HG03175 (cell line): ENCODE results near the gene STK17B.
"Not testable (repeated sequence)": the region's sequence is repeated elsewhere in the genome, so short reads cannot be mapped to it uniquely, and the experiment has no call there.

ENCODE experiments used
- ATAC-seq: cut with Tn5 transposase; IDR thresholded peaks from one replicate; pipeline ENCODE4 v1.9.1; 2021; ENCODE audit warnings: mild to moderate bottlenecking, moderate library complexity; ENCODE audit not compliant: unreplicated experiment

STK17B gene

DNA sequence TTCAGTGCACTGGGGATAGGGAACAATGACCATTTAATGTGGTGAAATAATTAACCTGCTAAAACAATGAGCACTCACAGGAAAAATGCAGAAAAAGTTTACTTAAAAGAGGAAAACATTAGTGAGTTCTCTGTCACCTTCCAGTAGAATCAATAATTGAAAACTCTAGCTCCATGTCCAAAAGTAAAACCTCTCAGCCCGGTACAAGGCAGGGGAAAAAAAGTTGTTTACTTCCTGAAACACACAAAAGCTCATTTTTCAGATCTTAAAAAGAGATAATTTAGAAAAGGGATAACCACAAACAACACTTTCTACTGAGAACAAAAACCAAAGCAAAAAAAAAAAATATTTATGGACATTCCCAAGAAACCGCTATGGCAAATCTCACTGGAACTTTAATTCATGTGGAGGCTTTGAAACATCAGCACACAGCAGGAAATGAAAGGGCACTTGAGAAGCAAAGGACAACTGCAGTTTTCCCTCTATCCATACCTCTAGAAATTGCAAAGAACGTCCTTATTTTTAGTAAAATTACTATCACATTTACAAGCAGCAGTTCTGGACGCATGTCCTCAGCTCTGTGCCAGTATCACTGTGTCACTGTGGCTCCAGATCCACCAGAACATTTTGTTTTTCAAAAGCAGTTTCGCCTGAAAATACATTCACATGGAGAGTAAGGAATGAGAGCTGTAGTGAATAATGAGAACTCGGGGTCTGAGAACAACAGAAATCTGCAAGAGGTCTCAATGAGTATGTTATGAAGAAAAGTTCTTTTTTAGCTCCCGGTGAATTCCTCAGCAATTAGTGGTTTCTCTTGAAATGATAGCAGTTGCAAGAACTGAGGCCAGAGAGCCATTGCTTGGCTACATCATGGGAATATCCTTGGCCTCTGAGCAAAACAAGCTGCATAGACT is 58.1 kb downstream of the STK17B start:
- no peak for ATAC-seq

DNA sequence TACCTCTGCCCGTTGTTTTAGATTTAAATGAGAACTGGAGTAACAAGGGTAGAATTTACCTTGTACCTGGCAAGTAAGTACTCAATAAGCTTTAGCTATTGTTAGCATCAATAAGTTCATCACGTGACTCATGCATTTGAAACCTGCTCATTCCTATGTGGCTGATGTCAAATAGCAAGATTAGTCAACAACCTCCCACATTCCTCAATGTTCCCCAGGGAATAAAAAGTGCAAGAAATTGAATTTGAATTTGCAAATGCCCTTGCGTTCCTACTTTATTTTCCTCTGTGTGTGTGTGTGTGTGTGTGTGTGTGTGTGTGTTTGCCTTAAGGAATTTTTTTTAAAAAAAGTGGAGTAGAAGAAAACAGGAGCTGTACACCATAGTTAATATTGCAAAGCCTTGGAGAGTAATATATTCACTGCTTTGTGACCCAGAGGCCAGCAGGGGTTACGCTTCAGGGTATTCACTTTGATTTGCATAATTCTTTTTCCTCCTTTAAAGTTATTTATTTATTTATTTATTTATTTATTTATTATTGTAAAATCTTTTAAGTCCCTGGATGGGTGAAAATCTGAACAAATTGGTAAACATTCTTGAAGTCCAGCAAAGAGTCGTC is 58.9 kb downstream of the STK17B start:
- no peak for ATAC-seq

DNA sequence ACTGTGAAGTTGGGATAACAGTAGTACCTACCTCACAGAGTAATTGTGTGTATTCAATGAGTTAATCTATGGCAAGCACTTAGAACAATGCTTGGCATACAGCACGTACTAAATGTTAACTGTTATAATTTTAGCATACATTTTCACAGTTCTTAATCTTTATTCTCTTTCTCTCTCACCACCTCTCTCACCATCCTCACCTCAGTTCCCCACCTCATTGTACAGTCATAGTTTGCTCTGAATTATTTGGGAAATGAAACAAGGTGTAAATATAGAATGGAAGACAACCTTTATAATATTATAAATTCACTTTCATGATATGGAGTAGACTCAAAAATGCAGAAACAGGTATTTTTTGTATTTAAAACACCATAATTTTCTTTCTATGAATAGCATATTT is 62.8 kb downstream of the STK17B start:
- no peak for ATAC-seq

DNA sequence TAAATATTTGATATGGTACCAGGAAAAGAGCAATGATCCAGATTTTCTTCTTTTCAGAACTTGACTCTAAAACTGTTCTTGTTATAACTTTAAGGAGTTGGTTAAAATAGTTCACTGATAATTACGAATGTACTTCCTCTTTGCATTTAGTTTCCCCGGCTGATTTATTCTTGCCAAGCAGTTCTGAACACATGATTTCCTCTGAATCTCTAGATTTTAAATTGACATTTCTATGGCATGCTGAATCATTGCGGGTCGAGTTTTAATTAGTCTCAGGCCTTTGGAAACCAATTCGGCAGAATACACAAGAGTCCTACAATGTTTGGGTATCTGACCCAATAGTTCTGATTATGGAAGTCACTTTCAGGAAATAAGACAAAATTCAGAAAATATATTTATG is 65.4 kb downstream of the STK17B start:
- no peak for ATAC-seq

DNA sequence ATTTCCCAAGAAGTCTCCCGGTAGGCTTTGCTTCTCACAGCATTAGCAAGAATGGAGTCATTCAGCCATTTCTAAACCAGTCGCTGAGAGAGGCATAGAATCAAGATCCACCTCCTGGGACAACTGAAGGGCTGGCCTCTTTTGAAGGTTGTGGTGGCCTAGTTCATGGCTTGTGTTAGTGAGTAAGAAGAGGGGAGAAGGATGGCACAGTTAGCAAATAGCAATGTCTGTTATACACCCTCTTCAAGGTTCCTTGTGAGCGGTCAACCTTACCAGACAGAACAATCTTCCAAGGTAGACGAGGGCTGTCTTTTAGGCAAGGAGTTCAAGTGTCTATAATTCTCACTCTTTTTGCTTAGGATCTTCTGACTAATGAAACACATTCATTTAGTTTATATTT is 67.3 kb downstream of the STK17B start:
- no peak for ATAC-seq

DNA sequence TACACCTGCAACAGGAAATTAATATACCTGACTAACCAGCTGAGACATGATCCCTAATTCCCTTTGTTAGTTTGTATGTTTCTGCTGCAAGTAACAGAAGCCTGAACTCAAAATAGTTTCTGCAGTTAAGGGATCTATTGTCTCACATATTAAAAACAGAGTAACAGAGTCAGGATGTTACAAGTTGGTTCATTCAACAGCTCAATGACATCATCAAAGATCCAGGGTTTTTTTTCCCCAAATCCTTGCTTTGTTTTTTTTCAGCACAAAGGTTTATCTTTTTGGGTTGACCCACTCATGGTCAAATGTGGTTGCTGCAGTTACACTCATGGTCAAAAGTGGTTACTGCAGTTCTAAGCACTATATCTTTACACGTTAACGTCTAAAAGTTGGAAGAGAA is 67.8 kb downstream of the STK17B start:
- ATAC-seq, result no peak

DNA sequence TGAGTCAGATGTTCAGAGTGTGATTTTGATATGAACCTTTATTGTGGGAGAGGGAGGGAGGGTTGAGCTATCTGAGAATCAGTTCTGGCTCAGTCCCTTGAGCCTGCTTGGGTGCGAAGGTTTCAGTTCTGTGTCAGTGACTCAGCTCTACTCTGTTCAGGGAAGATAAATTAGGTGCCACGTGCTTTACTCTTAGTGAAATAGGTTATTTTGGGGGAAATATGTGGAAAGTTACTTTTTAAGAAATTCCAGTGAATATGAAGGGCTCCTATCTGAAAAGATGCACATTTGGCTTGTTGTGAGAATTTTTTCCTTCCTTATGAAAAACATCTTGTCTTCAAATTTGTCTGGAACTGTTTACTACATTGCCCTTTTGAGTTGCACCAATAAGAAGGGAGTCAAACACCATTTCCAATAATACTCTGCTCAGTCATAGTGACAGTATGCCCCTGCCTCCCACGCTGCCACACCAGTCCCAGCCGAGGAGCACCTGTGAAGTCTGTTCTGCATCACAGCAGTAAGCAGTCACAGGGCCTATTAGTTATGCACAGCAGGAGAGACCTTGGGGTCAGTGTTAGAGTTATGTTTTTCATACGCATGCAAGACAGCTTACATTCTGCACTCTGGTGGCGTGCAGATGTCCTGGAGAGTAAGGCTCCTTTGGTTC is 69.9 kb downstream of the STK17B start:
- ATAC-seq, result peak; percentile 88

DNA sequence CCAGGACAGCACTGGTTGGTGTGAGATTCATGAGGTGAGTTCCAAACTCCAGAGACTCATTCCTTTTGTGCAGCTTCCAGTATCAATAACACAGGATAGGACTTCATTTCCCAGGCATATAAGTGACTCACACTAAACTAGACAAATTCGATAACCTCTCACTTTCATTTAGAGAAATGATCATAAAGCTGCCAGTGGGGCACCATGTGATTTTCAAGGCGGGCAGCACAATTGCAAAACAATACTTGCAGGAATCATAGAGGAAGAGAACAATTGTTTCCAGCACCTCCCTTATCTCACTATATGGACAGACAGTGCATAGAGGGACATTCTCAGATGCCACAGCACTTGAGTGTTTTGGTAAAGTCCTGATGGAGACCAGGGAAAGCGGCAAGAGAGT is 71.5 kb downstream of the STK17B start:
- ATAC-seq, result no peak

DNA sequence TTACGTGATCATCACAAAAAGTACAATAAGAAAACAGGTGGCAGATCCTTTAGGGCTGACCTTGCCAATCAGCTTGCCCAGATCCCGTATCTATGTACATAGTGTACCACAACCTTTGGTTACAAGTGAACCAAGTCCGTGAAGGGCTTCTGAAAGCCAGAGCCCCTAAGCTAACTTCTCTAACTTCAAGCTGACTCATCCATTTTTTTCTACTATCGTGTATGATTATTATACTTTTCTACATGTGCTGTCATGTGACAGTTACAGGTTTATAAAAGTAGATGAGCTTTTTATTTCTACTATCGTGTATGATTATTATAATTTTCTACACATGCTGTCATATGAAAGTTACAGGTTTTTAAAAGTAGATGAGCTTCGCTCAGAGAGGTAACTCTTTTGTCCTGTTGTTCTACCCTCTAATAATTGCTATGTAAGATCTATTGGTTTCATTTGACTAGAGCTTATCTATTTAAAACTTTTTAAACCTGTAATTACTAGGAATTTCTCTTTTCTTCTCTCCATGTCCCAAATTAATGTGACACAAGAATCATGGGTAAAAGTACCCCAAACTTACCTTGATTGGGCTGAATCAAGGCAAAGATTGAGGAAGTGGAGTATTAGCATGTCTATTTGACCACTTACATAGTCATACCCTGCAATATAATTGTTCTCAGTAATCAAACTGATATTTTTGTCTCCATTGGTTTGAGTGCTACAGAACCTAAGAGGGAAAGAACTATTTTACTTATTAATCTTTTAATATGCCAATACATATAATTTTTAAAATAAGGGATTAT is 73.3 kb downstream of the STK17B start:
- no peak for ATAC-seq

DNA sequence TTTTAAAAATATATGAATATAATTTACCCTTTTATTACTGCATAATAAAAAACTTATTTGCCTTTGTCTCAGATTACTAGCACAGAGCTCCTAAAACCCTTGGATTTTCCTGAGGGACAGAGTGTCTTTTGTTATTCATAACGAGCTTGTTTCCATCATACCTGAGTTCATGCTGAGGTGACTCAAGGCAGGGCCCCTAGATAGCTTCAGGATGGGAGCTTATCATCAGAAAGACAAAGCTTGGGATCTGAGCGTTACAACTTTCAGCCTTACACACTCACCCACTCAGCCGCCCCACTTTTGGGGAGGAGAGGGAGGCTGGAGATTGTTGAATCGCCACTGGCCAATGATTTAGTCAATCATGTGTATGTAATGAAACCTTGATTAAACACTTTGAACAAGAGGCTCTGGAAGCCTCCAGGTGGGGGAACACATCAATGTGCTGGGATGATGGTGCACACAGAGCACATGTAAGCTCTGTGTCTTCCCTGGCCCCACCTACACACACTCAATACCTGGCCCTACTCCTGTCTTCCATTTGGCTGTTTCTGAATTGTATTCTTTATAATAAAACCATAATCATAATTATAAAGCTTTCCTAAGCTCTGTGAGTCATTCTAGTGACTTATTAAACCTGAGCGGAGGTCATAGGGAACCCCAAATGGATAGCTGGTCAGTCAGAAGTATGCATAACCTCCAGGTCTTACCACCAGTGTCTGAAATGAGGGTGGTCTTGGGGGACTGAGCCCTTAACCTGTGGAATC is 74.2 kb downstream of the STK17B start:
- no peak for ATAC-seq

DNA sequence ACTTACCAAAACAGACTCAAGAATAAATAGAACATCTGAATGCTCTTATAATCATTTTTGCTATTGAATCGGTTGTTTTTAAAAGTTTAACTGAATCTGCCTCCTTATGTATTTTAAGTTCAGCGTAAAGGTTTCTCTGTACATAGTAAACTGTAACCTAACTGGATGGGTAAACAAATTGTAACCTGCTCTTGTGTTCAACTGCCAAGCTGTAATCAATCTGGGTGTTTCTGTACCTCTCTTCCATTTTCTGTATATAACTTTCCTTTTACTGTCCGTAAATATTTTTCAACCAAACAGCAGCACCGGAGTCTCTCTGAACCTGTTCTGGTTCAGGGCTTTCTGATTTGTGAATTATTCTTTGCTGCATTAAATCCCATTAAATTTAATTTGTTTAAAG is 75.1 kb downstream of the STK17B start:
- no peak for ATAC-seq

DNA sequence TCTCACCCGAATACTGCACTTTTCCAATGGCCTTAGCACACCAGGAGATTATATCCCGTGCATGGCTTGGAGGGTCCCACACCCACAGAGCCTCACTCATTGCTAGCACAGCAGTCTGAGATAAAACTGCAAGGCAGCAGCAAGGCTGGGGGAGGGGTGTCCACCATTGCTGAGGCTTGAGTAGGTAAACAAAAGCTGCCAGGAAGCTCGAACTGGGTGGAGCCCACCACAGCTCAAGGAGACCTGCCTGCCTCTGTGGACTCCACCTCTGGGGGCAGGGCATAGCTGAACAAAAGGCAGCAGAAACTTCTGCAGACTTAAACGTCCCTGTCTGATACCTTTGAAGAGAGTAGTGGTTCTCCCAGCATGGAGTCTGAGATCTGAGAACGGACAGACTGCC is 81.9 kb downstream of the STK17B start:
- not testable (repeated sequence) for ATAC-seq

DNA sequence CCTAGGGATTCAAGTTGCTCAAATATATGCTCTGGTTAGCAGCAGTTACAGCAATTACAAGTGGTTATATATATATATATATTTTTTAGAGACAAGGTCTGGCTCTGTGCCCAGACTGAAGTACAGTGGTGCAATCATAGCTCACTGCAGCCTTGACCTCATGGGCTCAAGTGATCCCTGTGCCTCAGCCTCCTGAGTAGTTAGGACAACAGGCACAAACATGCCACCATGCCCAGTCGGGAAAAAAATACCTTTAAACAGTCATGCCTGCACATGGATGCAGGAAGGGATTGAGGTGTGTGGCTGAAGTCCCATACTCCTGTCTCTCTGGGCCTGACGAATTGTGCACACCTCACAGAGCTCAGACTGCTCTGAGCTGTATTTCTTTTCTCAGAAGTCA is 83.2 kb downstream of the STK17B start:
- no peak for ATAC-seq

DNA sequence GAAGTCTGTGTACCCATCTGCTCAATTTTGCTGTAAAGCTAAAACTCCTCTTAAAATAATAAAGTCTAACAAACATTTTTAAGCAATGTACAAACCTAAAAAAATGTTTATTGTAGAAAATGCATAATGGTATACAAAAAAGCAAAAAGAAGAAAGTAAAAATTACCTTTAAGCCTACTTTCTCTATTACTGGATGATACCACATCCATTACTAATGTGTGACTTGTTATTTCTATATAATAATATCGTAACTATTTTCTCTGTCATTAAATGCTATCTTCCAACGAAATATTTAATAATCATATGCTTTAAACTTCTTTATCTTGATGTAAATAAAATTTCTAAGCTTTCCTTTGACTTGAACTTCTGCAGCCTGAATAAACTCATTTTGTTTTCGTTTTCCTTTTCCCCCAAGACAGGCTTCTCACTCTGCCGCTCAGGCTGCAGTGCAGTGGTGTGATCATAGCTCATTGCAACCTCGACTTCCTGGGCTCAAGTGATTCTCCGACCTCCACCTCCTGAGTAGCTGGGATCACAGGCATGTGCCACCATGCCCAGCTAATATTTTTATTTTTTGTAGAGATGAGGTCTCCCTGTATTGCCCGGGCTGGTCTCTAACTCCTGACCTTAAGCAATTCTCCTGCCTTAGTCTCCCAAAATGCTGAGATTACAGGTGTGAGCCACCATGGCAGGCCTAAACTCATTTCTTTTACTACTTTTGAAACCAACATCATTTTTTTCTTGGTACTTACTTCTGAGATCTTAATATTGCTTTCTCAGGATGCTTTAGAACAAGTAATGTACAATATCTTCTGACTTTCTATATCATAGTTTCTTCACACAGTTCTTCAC is 84.6 kb downstream of the STK17B start:
- ATAC-seq, result no peak

DNA sequence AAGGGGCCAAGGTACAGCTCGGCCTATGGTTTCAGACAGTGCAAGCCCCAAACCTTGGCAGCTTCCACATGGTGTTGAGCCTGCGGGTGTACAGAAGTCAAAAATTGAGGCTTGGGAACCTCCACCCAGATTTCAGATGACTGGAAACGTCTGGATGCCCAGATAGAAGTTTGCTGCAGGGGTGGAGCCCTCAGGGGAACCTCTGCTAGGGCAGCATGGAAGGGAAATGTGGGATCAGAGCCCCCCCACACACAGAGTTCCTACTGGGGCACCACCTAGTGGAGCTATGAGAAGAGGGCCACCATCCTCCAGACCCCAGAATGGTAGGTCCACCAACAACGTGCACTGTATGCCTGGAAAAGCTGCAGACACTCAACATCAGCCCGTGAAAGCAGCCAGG is 87.8 kb downstream of the STK17B start:
- no peak for ATAC-seq
